Lower leg skin (tissue), 4 donors: Measurements from ENCODE around the gene CDSN. TPM values are rescaled to one million over a fixed set of nuclear protein-coding genes. Genes with fewer than 3 reads are reported as not detected.

Experiments
- DNase-seq, 2 donors: peaks; one replicate each; pipeline ENCODE4 v3.0.0-alpha.2; 2019; ENCODE audit warnings: low spot score in 2 of 2
- H3K4me3 ChIP-seq: fragments of 200-600 bp; sonication (generic); 2 replicates; pipeline ENCODE4 v1.5.1; 2017; ENCODE audit warnings: mild to moderate bottlenecking, low read depth; ENCODE audit not compliant: poor library complexity, severe bottlenecking
- CTCF ChIP-seq, 3 donors: fragments of 450-650 bp; IDR thresholded peaks; one replicate each; pipeline ENCODE4 v1.5.1; 2016; ENCODE audit warnings: antibody characterized with exemption in 3 of 3, mild to moderate bottlenecking in 3 of 3, moderate library complexity in 2 of 3
- POLR2A ChIP-seq, 2 donors: fragments of 450-650 bp; IDR thresholded peaks; one replicate each; pipeline ENCODE4 v1.6.1; 2016 to 2017; ENCODE audit warnings: antibody characterized with exemption in 2 of 2, mild to moderate bottlenecking in 1 of 2, moderate library complexity in 1 of 2
- WGBS, 2 donors: methylation state at CpG; one replicate each; pipeline ENCODE4 v1.1.5; 2018; 5-methylcytosine and 5-hydroxymethylcytosine counted together
- intact Hi-C: fragments of 100-400 bp; cut with DNase I; formaldehyde crosslinking; loops from one replicate; pipeline ENCODE4 v1.15.0; 2023; ENCODE audit warnings: low total_unique reads
- total RNA-seq, 4 donors: library from RNA; depleted of rRNA; stranded (reverse); fragments of >200 nt; gene quantifications; one replicate each; pipeline ENCODE4 v1.1.0, GENCODE V29; 2016

CDSN gene
- total RNA-seq, 4 donors from 2014 or later, result 480 to 1,164 (median 686) TPM

DNA sequence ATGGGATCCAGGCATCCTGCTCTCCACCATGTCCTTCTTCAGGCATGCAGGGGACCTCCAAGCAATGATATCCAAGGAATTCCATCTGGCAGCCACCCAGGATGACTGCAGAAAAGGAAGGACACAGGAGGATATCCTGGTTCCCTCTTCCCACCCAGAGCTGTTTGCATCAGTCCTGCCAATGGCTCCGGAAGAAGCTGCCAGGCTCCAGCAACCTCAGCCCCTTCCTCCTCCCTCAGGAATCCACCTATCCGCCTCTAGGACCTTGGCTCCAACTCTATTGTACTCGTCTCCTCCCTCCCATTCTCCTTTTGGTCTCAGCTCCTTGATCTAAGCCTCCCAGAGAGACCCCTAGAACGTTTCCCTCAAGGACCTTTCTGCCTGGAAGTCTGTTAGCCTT, 19.4 kb upstream of the CDSN start:
- WGBS, 2 donors, result 17 to 31% methylated on average over 4 of the region's 4 CpGs
- TF ChIP-seq CTCF (IDR thresholded peaks at IDR 0.05) (no peak), POLR2A (IDR thresholded peaks at IDR 0.05) (no peak)
- intact Hi-C loops, result loop anchor here (5.0 kb wide), 2 partner anchors 53 to 223 kb away; no protein-coding TSS in a partner anchor
- DNase-seq, result no peak
- no peak overlapping the region for H3K4me3 ChIP-seq

GRCh38 chr6:31138982-31139381, 18.7 kb upstream of the CDSN start, which contains the start of gene PSORS1C2:
Gene PSORS1C2 (minus strand): TSS chr6:31139066. CDS start chr6:31139026, 40 bp downstream.
- intact Hi-C loops, result loop anchor here (5.0 kb wide), 2 partner anchors 53 to 223 kb away; no protein-coding TSS in a partner anchor
- 60 to 76% methylated on average over 4 of the region's 4 CpGs for WGBS, 2 donors
- H3K4me3 ChIP-seq, result no peak within 1 kb of the TSS
- DNase-seq, result no peak
- TF ChIP-seq POLR2A (IDR thresholded peaks at IDR 0.05) (no peak), CTCF (IDR thresholded peaks at IDR 0.05) (no peak)

- no peak for DNase-seq
- intact Hi-C loops, result loop anchor here (5.0 kb wide), 2 partner anchors 57 to 227 kb away; no protein-coding TSS in a partner anchor
- no peak for TF ChIP-seq CTCF (IDR thresholded peaks at IDR 0.05)
- TF ChIP-seq POLR2A (IDR thresholded peaks at IDR 0.05), result no peak
- WGBS, 2 donors, result 84 to 91% methylated on average over 10 of the region's 10 CpGs
- no peak overlapping the region for H3K4me3 ChIP-seq
Measured at GRCh38 chr6:31135710-31136109, 15.5 kb upstream of the CDSN start.

- TF ChIP-seq POLR2A (IDR thresholded peaks at IDR 0.05) (no peak), CTCF (IDR thresholded peaks at IDR 0.05) (no peak)
- H3K4me3 ChIP-seq, result no peak overlapping the region
- 50 to 75% methylated on average over 6 of the region's 6 CpGs for WGBS, 2 donors
- no peak for DNase-seq
- intact Hi-C loops, result no loop called here
Measured at GRCh38 chr6:31132806-31133205, 12.6 kb upstream of the CDSN start.

DNA sequence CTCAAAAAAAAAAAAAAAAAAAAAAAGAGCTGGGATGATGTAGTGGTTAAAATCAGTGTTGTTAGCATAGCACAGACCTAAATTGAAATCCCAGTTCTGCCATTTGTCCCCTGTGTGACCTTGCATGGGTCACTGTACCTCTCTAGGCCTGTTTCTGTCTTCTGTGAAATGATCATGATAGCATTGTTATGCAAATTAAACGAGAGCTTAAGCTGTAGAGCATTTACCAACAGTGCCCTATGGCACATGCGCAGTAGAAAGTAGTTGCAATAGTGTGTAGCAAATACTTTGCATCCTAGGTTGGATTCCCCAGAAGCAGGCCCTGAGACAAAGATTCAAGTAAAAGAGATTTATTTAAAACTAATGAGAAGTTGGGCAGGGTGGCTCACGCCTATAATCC, 11.3 kb upstream of the CDSN start:
- no peak for TF ChIP-seq CTCF (IDR thresholded peaks at IDR 0.05)
- TF ChIP-seq POLR2A (IDR thresholded peaks at IDR 0.05), result no peak
- 89 to 97% methylated on average over 3 of the region's 3 CpGs for WGBS, 2 donors

DNA sequence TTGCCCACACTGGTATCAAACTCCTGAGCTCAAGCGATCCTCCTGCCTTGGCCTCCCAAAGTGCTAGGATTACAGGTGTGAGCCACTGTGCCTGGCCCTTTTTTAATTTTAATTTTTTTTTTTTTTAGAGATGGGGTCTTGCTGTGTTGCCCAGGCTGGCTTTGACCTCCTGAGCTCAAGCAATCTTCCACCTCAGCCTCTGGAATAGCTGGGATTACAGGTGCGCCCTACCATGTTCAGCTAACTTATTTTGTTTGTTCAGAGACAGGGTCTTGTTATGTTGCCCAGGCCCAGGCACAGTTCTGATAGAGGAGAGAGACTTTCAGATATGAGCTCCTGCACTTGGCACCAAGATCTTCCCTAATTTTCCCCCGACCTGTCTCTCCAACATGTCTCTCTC, 10.5 kb upstream of the CDSN start:
- no peak overlapping the region for H3K4me3 ChIP-seq
- intact Hi-C loops, result no loop called here
- 96 to 97% methylated on average over 3 of the region's 3 CpGs for WGBS, 2 donors
- no peak for DNase-seq
- TF ChIP-seq POLR2A (IDR thresholded peaks at IDR 0.05) (no peak), CTCF (IDR thresholded peaks at IDR 0.05) (no peak)

More for the DNA sequence above, 11.3 kb upstream of the CDSN start:
- DNase-seq, result no peak
- intact Hi-C loops, result no loop called here
- H3K4me3 ChIP-seq, result no peak overlapping the region
